Coronary artery (tissue), 2 donors: Measurements from ENCODE around the gene CCDC69.

Experiments
- DNase-seq: peaks from one replicate; pipeline ENCODE4 v3.0.0-alpha.2; 2017; ENCODE audit warnings: low spot score
- H3K27ac ChIP-seq, 2 donors: fragments of 200-600 bp; sonication (generic); one replicate each; pipeline ENCODE4 v1.5.1; 2016 to 2019
- H3K4me3 ChIP-seq: fragments of 200-600 bp; sonication (generic); 2 replicates; pipeline ENCODE4 v1.5.1; 2016; ENCODE audit warnings: mild to moderate bottlenecking, moderate library complexity
- CTCF ChIP-seq: fragments of 200-600 bp; sonication (generic); IDR thresholded peaks from one replicate; pipeline ENCODE4 v1.5.1; 2019; ENCODE audit warnings: antibody characterized with exemption

CCDC69 gene

GRCh38 chr5:151143645-151144044 lies 80.2 kb downstream of the CCDC69 start:
- no peak for TF ChIP-seq CTCF
- no peak overlapping the region for H3K4me3 ChIP-seq
- no peak for DNase-seq
- no peak overlapping the region for H3K27ac ChIP-seq

GRCh38 chr5:151142933-151143332 lies 81.0 kb downstream of the CCDC69 start:
- H3K27ac ChIP-seq: no peak overlapping the region
- no peak for DNase-seq
- TF ChIP-seq CTCF: no peak
- H3K4me3 ChIP-seq: no peak overlapping the region

GRCh38 chr5:151141535-151141934 lies 82.4 kb downstream of the CCDC69 start:
- no peak for DNase-seq
- Histone ChIP-seq H3K27ac (peak overlapping the region; percentile 13 to 64), H3K4me3 (peak overlapping the region; percentile 39)
- no peak for TF ChIP-seq CTCF

- no peak overlapping the region for H3K4me3 ChIP-seq
- peak overlapping the region; percentile 13 to 64 for H3K27ac ChIP-seq
- no peak for TF ChIP-seq CTCF
- DNase-seq: no peak
Measured at GRCh38 chr5:151140686-151141459, 83.0 kb downstream of the CCDC69 start.

GRCh38 chr5:151139646-151140045 lies 84.2 kb downstream of the CCDC69 start:
- Histone ChIP-seq H3K27ac (no peak overlapping the region), H3K4me3 (no peak overlapping the region)
- no peak for TF ChIP-seq CTCF
- DNase-seq: no peak

- Histone ChIP-seq H3K27ac (no peak overlapping the region), H3K4me3 (no peak overlapping the region)
- no peak for TF ChIP-seq CTCF
- no peak for DNase-seq
Measured at GRCh38 chr5:151139015-151139414, 84.9 kb downstream of the CCDC69 start.

- Histone ChIP-seq H3K27ac (no peak overlapping the region), H3K4me3 (no peak overlapping the region)
- TF ChIP-seq CTCF: no peak
- DNase-seq: no peak
Measured at GRCh38 chr5:151138114-151138513, 85.8 kb downstream of the CCDC69 start.
